GM08714 (cell line): ENCODE data around the gene CD9.
"Not testable (repeated sequence)": the region's sequence is repeated elsewhere in the genome, so short reads cannot be mapped to it uniquely, and the experiment has no call there.

Experiments
- H3K4me3 ChIP-seq: fragments of 200-500 bp; sonication (Bioruptor generic); 2 replicates; pipeline ENCODE4 v1.5.1; 2014; ENCODE audit warnings: mild to moderate bottlenecking, low read length, inconsistent platforms
- ZNF274 ChIP-seq: IDR thresholded peaks from 2 replicates; pipeline ENCODE4 v1.6.1; 2012; ENCODE audit warnings: mild to moderate bottlenecking, low read depth, low read length

The CD9 gene, protein sequence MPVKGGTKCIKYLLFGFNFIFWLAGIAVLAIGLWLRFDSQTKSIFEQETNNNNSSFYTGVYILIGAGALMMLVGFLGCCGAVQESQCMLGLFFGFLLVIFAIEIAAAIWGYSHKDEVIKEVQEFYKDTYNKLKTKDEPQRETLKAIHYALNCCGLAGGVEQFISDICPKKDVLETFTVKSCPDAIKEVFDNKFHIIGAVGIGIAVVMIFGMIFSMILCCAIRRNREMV

GRCh38 chr12:6200256-6201212 is at the start of gene CD9:
Gene CD9, plus strand, starts transcription at chr12:6200400. Its CDS starts 100 bp downstream, at chr12:6200500.
- H3K4me3 ChIP-seq = peak within 1 kb of the TSS; percentile 11; the same call in 1 of the 2 replicates
- TF ChIP-seq ZNF274 = no peak

GRCh38 chr12:6154730-6155459 is 45.3 kb upstream of the CD9 start:
- H3K4me3 ChIP-seq = no peak overlapping the region
- no peak for TF ChIP-seq ZNF274

DNA sequence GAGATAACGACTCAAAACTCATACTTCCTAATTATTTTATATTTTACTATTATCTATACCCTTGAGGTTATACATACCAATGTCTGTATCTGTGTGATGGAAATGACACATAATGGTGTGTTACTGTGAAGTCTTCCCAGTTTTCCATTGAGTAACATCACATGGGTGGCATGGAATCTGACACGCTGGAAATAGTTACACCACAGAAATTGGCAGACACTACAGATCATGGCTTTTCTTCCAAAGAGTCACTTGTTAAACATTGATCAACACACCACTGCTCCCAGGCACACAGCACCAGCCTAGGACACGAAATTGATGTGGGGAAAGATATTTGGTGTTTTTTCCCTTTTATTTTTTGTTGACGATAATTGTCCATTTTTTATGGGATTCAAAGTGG is 42.7 kb upstream of the CD9 start:
- no peak for TF ChIP-seq ZNF274

GRCh38 chr12:6158255-6158654 is 41.9 kb upstream of the CD9 start:
- no peak for TF ChIP-seq ZNF274
- H3K4me3 ChIP-seq = no peak overlapping the region

More for the DNA sequence above, 42.7 kb upstream of the CD9 start:
- no peak overlapping the region for H3K4me3 ChIP-seq

GRCh38 chr12:6158749-6159148 is 41.5 kb upstream of the CD9 start:
- no peak for TF ChIP-seq ZNF274
- no peak overlapping the region for H3K4me3 ChIP-seq

DNA sequence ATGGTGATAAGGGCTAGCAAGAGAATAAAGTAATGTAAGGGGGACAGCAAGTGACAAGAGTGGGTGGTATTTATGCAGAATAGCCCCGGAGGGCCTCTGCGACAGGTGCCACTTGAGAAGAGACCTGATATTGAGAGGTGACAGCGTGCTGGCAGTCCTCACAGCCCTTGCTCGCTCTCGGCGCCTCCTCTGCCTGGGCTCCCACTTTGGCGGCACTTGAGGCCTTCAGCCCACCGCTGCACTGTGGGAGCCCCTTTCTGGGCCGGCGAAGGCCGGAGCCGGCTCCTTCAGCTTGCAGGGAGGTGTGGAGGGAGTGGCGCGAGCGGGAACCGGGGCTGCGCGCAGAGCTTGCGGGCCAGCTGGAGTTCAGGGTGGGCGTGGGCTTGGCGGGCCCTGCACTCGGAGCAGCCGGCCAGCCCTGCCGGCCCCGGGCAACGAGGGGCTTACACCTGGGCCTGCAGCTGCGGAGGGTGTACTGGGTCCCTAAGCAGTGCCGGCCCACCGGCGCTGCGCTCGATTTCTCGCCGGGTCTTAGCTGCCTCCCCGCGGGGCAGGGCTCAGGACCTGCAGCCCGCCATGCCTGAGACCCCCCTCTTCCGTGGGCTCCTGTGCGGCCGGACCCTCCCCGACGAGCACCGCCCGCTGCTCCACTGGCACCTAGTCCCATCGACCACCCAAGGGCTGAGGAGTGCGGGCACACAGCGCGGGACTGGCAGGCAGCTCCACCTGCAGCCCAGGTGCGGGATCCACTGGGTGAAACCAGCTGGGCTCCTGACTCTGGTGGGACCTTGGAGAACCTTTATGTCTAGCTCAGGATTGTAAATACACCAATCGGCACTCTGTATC is 40.8 kb upstream of the CD9 start:
- not testable (repeated sequence) for H3K4me3 ChIP-seq

GRCh38 chr12:6160049-6160649 is 40.1 kb upstream of the CD9 start:
- not testable (repeated sequence) for H3K4me3 ChIP-seq

GRCh38 chr12:6161124-6161882 is 38.9 kb upstream of the CD9 start:
- H3K4me3 ChIP-seq = no peak overlapping the region
- no peak for TF ChIP-seq ZNF274

DNA sequence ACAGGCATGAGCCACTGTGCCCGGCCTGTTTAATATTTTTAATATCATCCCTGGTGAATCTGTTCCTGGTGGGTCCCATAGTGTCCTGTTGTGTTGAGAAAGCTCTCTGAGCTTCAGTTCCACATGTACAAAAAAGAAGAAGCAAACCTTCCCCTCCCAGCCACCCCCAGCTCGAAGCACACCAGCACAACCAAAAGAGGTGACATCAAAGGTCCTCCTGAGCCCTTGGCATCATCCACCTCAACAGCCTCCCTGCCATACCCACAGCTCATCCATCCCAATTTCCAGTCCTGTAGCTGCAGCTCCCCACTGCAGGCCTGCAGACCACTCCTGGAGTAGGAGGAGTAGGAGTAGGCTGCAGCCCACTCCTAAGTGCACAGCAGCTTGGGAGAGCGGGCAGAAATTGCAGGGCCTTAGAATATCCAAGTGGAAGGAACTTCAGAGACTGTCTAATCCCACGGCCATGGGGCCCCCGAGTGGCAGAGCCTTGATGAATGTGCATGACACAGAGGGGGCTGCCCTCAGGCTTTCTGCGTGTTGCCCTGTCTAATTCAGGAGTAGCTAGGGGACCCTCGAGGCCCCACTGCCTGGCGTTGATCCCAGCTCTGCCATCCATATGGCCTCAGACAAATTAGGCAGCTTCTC is 36.7 kb upstream of the CD9 start:
- TF ChIP-seq ZNF274 = no peak
- no peak overlapping the region for H3K4me3 ChIP-seq

DNA sequence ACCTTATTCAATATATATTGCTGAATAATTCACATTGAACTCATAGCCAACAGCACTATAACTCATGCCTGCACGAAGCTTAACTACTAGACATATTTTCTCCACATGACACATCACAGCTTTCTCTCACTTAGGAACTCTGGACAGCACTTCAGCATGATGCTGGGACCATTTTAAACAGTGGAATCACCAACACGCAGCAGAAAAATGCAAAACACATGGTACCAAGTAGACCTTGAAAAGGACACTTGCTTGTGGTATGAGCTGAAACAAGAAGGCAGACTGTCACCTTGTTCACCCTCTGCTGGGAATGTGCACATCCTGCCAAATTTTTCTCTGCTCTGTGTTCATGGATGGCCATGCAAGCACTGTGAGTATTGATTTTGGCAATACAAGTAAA is 34.8 kb upstream of the CD9 start:
- H3K4me3 ChIP-seq = no peak overlapping the region
- TF ChIP-seq ZNF274 = no peak

GRCh38 chr12:6166808-6167207 is 33.4 kb upstream of the CD9 start:
- H3K4me3 ChIP-seq = no peak overlapping the region
- no peak for TF ChIP-seq ZNF274
